Endothelial cell of hepatic sinusoid (primary cell): ENCODE data around the gene PDK1.

ENCODE experiments used
- in situ Hi-C: cut with HindIII; loops from 2 replicates; pipeline ENCODE4 v1.10.0; 2017; ENCODE audit warnings: low sequenced_read_pairs

The PDK1 gene

GRCh38 chr2:172635548-172635947 lies 79.7 kb downstream of the PDK1 start:
- in situ Hi-C loops = no loop called here

- in situ Hi-C loops = no loop called here
Measured at GRCh38 chr2:172639256-172639655, 83.4 kb downstream of the PDK1 start.

- in situ Hi-C loops = no loop called here
Measured at GRCh38 chr2:172639823-172640222, 83.9 kb downstream of the PDK1 start.

GRCh38 chr2:172640389-172640788 lies 84.5 kb downstream of the PDK1 start:
- in situ Hi-C loops = no loop called here

GRCh38 chr2:172642301-172643020 lies 86.6 kb downstream of the PDK1 start:
- in situ Hi-C loops = no loop called here

GRCh38 chr2:172643142-172643541 lies 87.3 kb downstream of the PDK1 start:
- in situ Hi-C loops = no loop called here

GRCh38 chr2:172647439-172647838 lies 91.5 kb downstream of the PDK1 start:
- in situ Hi-C loops = no loop called here

- in situ Hi-C loops = no loop called here
Measured at GRCh38 chr2:172655091-172655837, 99.4 kb downstream of the PDK1 start.

GRCh38 chr2:172655838-172656573 lies 100.1 kb downstream of the PDK1 start:
- in situ Hi-C loops = no loop called here
